ENCODE data around the gene MSANTD1. TPM values are rescaled to one million over a fixed set of nuclear protein-coding genes. Genes with fewer than 3 reads are reported as not detected.

The MSANTD1 gene
- total and polyA plus RNA-seq, 10 of the 15 experiments (the other 5 are each of a cell fraction or from before 2014, with no cell fraction given) = 0.07 to 0.87 (median 0.22) TPM; not detected in 2

- Histone ChIP-seq H3K9me3 (replicated peaks; ENCODE audit: control insufficient read depth, insufficient read depth, low read length) (no peaks in the 10 kb centered on the region), H3K79me2 (ENCODE audit: control insufficient read depth, insufficient read depth, low read length) (no peaks in the 10 kb centered on the region), H3K4me1 (ENCODE audit: control insufficient read depth, insufficient read depth, low read length) (no peaks in the 10 kb centered on the region), H2AFZ (ENCODE audit: control insufficient read depth, low read depth, low read length) (no peak overlapping the region), H3K9ac (ENCODE audit: control insufficient read depth, insufficient read depth, low read length) (no peak overlapping the region), H3K4me3 (no peak overlapping the region), H3K36me3 (ENCODE audit: control insufficient read depth in 2 of 2, insufficient read depth in 2 of 2, low read length in 1 of 2) (peaks cover 0 to 3% of the 10 kb centered on the region in 2 experiments; a peak in 2 of 4 replicates), H3K27me3 (replicated peaks in 1 of 2; ENCODE audit: control insufficient read depth in 2 of 2, insufficient read depth in 2 of 2, low read length in 1 of 2) (no peaks in the 10 kb centered on the region), H3K4me2 (ENCODE audit: control insufficient read depth, insufficient read depth) (no peak overlapping the region), H4K20me1 (ENCODE audit: control insufficient read depth, insufficient read depth) (no peaks in the 10 kb centered on the region), H3K27ac (ENCODE audit: control insufficient read depth, insufficient read depth) (no peak overlapping the region)
- ChIA-PET SMC1A (ENCODE audit: uncharacterized antibody, unreplicated experiment) (interaction anchor here (0.7 kb wide), 1 partner anchor 101 kb away, joined by 3 read pairs; no protein-coding TSS in a partner anchor), CTCF (no interaction called here), RAD21 (ENCODE audit: unreplicated experiment) (interaction anchor here (0.5 kb wide), 1 partner anchor 45 kb away, joined by 3 read pairs; no protein-coding TSS in a partner anchor), POLR2A (no interaction called here)
- no TSS peak for BruUV-seq (replicated peaks)
- ATAC-seq (peak; percentile 15; the same call in 2 of the 3 replicates), FAIRE-seq (no peak), DNase-seq (ENCODE audit: low read depth, low spot score) (no peak)
- in situ Hi-C loops (cut with MboI) = no loop called here
- 63% methylated on average over 16 of the region's 16 CpGs for WGBS (ENCODE audit: insufficient coverage, insufficient replicate concordance, low lambda C conversion rate, missing lambda C conversion rate)
- intact Hi-C loops (cut with micrococcal nuclease; ENCODE audit: unreplicated experiment) = no loop called here
- TF ChIP-seq RFX5 (IDR thresholded peaks at IDR 0.05; ENCODE audit: low read depth, low read length) (no peak), ZBTB11 (CRISPR knock-in tag; IDR thresholded peaks at IDR 0.05) (no peak), SIX5 (IDR thresholded peaks at IDR 0.05; ENCODE audit: low read depth, low read length, severe bottlenecking) (no peak), CTCF (IDR thresholded peaks at IDR 0.05 in 2 of 3, conservative IDR thresholded peaks at IDR 0.05 in 1 of 3; ENCODE audit: control insufficient read depth in 2 of 3, extremely low read depth in 1 of 3, insufficient read depth in 1 of 3, low read depth in 3 of 3, low read length in 3 of 3) (no peak; a peak in 1 of 6 replicates), KAT2A (conservative IDR thresholded peaks at IDR 0.05; ENCODE audit: control insufficient read depth, low read depth, low read length) (no peak), ESRRA (IDR thresholded peaks at IDR 0.05; ENCODE audit: low read length) (no peak), ZBTB40 (IDR thresholded peaks at IDR 0.05; ENCODE audit: borderline replicate concordance) (no peak), HDAC6 (IDR thresholded peaks at IDR 0.05; ENCODE audit: unreplicated experiment) (no peak), POLR2AphosphoS2 (IDR thresholded peaks at IDR 0.05; ENCODE audit: low read depth, low read length) (no peak), KDM1A (IDR thresholded peaks at IDR 0.05; ENCODE audit: borderline replicate concordance) (no peak), NRF1 (conservative IDR thresholded peaks at IDR 0.05; ENCODE audit: low read depth, low read length) (no peak), IRF4 (IDR thresholded peaks at IDR 0.05; ENCODE audit: low read depth, low read length) (no peak)
These were observed 2.2 kb upstream of the MSANTD1 start for GRCh38 chr4:3246458-3247398.
